Left forelimb (tissue), 1 donor: Measurements from ENCODE around the gene GRK1.
A peak's percentile ranks its signal among the peaks of the same experiment; 100 is the strongest.
"Not testable (repeated sequence)": the region's sequence is repeated elsewhere in the genome, so short reads cannot be mapped to it uniquely, and the experiment has no call there.

Experiments
- DNase-seq: peaks from one replicate; pipeline ENCODE4 v3.0.0-alpha.2; 2018; ENCODE audit warnings: low spot score

GRK1 gene

DNA sequence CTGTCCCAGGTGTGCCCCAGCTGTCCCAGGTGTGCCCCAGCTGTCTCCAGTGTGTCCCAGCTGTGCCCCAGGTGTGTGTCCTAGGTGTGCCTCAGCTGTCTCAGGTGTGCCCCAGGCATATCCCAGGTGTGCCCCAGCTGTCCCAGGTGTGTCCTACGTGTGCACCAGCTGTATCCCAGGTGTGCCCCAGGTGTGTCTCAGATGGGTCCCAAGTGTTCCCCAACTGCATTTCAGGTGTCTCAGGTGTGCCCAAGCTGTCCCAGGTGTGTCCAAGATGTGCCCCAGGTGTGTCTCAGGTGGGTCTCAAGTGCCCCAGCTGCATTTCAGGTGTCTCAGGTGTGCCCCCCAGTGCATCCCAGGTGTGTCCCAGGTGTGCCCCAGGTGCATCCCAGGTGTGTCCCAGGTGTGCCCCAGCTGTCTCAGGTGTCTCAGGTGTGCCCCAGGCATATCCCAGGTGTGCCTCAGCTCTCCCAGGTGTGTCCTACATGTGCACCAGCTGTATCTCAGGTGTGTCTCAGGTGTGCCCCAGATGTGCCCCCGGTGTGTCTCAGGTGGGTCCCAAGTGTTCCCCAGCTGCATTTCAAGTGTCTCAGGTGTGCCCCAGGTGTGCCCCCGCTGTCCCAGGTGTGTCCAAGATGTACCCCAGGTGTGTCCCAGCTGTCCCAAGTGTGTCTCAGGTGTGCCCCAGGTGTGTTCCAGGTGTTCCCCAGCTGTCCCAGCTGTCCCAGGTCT, 1.3 kb upstream of the GRK1 start:
- peak; percentile 65 for DNase-seq

GRCh38 chr13:113666329-113666670, 719 bp upstream of the GRK1 start:
- peak; percentile 72 for DNase-seq

DNA sequence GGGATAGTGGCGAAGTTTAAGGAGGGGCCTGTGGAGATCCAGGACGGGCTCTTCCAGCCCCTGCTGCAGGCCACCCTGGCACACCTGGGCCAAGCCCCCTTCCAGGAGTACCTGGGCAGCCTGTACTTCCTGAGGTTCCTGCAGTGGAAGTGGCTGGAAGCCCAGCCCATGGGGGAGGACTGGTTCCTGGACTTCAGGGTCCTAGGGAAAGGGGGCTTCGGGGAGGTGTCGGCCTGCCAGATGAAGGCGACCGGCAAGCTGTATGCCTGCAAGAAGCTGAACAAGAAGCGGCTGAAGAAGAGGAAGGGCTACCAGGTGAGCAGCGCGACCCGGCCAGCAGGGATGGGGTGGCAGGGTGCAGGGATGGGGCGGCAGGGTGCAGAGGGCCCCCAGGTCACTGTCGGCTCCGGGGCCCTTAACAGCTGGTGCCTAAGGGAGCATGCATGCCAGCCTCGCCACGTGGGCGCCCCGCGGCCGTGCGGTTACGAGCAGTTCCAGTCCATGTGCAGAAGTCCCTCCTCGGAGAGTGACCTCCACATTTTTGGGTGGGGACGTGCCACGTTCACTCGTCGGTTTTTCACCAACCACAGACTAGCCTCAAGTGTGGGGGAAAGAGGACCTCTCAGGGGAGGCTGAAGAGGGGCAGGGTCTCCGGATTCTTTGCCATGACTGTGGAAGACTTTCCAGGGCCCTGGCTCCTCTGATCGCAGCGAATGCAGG, 912 bp downstream of the GRK1 start:
- DNase-seq: peak; percentile 58

DNA sequence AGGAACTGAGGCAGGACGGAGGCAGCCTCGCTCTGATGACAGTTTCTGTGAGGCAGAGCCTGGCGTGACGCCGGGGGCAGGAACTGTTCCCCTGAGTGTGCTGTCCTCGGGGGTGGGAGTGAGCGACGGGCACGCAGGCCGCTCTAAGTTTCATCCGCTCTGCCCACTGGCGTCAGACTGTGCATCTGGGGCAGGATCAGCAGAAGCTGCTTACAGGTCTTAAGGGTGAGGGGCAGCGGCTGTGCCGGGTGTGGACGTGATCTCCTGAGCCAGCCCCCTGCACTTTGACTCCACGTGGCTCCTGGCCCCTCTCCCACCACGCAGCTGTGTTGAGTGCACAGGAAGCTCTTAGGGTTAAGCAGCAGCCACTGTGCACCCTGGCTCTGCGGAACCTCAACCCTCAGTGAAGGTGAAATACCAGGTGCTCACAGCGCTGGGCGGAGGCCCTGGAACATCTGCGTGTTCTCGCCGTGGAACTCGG, 1.5 kb downstream of the GRK1 start:
- DNase-seq: no peak

DNA sequence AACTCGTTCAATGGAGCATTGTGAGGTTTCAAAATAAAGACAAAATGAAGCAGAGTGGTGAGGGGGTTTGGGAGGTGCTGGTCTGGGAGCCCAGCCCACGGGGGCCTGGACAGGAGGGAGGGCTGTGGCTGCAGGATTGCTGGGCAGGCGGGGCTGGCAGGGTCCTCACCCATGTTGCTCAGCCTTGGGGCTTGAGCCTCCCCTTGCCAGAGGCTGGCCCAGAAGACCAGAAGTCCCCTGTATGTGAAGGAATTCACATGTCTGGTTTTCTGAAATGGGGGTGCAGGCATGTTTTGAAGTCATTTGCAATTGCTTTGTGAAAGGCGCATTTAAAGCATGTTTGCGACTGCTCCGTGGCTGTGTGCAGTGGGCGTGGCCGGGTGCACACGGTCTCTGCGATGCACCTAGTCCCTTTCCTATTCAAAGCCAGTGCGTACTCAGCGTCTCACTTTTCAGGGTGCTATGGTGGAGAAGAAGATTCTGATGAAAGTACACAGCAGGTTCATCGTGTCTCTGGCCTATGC, 2.3 kb downstream of the GRK1 start:
- peak; percentile 48 for DNase-seq

GRCh38 chr13:113669755-113670341, 2.8 kb downstream of the GRK1 start:
- peak; percentile 59 for DNase-seq

DNA sequence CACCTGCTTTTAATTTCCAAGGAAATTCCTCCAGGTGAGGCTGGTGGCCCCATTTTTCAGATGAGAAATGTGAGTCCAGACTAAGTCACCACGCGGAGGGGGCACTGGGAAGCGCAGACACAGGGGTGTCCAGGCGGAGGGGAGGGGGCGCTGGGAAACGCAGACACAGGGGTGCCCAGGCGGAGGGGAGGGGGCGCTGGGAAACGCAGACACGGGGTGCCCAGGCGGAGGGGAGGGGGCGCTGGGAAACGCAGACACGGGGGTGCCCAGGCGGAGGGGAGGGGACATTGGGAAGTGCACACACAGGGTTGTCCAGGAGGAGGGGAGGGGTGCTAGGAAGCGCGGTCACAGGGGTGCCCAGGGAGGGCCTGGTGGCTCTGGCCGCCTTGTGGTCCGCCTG, 3.5 kb downstream of the GRK1 start:
- peak; percentile 36 for DNase-seq

DNA sequence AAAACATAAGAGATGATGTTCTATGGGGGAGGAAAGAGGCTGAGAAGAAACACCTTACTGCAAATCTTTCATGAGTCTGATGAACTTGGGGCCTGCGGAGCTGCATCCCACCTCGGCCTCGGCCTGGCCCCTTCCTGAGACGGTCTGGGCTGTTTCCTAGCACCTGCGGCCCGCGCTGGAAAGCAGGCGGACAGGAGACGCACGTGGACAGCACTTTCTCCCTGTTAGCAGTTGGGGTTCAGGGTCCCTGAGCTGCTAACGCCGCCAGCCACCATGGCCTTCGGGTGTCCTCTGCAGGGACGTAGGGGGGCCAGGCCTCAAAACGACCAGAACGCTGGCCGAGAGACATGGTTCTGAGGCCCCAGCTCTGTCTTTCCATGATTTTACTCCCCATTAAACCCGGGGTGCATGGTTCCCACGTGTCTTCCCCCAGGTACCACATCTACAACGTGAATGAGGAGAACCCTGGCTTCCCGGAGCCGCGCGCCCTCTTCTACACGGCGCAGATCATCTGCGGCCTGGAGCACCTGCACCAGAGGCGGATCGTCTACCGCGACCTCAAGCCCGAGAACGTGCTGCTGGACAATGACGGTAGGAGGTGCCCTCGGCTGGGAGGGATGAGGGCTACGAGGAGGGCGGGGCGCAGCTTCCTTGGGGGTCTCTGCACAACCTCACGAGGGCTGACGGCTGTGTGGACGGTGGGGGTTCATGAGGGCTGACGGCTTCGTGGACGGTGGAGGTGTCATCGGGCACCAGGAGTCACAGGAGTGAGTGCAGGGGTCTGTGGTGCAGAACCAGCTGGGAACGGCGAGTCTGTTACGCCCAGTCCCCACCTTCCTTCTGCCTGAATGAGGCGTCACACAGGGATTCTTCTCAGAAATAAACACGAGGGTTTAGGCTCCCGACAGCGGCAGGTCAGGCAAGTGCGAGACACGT, 4.3 kb downstream of the GRK1 start:
- DNase-seq: peak; percentile 58

DNA sequence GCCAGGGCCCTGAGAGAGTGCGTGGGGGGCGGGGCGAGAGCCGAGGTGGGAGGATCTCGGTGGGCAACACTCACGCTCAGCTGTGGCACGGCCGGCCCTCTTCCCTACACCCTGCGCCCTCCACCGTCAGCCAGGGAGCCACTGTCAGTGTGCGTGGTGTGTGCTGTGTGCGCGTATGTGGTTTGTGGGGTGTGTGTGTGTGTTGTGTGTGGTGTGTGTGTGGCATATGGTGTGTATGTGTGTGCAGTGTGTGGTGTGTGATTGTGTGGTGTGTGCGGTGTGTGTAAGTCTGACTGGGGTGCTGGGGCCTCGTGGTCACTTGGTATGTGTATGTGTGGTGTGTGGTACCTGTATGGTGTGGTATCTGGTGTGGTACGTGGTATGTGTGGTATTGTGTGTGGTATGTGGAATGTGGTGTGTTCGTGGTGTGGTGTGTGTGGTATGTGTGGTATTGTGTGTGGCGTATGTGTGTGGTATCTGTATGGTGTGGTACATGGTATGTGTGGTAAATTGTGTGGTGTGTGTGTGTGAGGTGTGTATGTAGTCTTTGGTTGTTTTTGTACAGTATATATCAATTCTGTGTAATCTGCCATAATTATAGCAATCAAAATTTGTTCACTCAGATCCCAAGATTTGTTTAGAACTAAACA, 5.1 kb downstream of the GRK1 start:
- peak; percentile 53 for DNase-seq

DNA sequence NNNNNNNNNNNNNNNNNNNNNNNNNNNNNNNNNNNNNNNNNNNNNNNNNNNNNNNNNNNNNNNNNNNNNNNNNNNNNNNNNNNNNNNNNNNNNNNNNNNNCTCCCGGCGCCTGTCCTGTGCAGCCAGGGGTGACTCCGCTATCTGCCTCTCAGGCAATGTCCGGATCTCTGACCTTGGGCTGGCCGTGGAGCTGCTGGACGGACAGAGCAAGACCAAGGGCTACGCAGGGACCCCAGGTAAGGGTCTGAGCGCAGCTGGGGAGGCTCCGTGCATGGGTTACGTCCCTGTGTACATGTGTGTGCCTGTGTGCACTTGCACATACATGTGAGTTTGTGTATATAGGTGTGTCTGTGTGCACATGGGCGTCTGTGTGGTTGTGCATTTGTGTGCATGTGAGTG, 55.9 kb downstream of the GRK1 start:
- DNase-seq: no peak

DNA sequence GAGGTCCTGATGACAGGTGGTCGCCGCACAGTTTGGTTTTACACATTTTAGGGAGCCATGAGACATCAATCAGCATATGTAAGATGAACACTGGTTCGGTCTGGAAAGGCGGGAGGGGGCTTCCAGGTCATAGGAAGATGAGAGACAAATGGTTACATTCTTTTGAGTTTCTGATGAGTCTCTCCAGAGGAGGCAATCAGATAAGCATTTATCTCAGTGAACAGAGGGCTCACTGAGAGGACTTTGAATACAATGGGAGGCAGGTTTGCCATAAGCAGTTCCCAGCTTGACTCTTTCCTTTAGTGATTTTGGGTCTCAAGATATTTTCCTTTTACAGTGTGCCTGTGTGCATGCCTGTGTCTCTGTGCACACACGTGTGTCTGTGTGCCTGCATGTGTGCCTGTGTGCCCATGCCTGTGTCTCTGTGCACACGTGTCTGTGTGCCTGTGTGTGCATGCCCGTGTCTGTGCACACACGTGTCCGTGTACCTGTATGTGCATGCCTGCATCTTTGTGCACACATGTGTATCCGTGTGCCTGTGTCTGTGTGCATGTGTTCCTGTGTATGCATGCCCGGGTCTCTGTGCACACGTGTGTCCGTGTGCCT, 56.5 kb downstream of the GRK1 start:
- no peak for DNase-seq

- no peak for DNase-seq
Observed at GRCh38 chr13:113724016-113724758, 57.2 kb downstream of the GRK1 start.

DNA sequence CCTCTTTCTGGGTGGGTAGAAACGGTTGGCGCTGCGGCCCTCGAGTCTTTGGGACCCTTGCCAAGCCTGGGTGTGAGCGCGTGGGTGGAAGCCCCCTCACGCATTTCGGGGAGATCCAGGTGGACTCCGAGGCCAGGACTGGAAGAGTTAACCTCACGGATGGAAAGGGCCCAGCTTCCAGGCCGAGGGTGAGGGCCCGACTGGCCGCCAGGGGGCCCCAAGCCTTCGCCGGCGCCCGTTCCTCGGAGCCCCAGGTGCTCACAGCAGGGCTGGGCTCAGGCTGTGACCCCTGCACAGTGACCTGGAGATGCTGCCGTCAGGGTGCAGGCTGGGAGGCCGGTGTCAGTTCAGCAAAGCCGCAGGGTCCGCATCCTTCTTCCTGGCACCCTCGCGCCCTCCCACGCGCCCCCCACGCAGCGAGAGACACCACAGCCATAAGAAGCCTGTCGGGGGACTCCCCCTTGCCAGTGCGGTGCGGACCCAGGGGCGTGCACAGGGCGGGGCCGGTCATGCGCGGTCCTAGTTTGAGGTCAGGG, 57.8 kb downstream of the GRK1 start:
- peak; percentile 84 for DNase-seq

DNA sequence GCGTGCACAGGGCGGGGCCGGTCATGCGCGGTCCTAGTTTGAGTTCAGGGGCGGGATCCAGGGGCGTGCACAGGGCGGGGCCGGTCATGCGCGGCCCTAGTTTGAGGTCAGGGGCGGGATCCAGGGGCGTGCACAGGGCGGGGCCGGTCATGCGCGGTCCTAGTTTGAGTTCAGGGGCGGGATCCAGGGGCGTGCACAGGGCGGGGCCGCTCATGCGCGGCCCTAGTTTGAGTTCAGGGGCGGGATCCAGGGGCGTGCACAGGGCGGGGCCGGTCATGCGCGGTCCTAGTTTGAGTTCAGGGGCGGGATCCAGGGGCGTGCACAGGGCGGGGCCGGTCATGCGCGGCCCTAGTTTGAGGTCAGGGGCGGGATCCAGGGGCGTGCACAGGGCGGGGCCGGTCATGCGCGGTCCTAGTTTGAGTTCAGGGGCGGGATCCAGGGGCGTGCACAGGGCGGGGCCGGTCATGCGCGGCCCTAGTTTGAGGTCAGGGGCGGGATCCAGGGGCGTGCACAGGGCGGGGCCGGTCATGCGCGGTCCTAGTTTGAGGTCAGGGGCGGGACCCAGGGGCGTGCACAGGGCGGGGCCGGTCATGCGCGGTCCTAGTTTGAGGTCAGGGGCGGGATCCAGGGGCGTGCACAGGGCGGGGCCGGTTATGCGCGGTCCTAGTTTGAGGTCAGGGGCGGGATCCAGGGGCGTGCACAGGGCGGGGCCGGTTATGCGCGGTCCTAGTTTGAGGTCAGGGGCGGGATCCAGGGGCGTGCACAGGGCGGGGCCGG, 58.5 kb downstream of the GRK1 start:
- DNase-seq: not testable (repeated sequence)

GRCh38 chr13:113726106-113726821, 59.2 kb downstream of the GRK1 start:
- not testable (repeated sequence) for DNase-seq

- DNase-seq: no peak
Observed at GRCh38 chr13:113726961-113727411, 60.0 kb downstream of the GRK1 start.

- DNase-seq: no peak
Observed at GRCh38 chr13:113728571-113729054, 61.6 kb downstream of the GRK1 start.
